Activated CD4-positive, alpha-beta T cell treated with anti-CD3 and anti-CD28 coated beads, Interleukin-2, amount 50 U/mL, for 1 hour (primary cell): ENCODE data around the gene UGP2.
A peak's percentile ranks its signal among the peaks of the same experiment; 100 is the strongest.

Experiments used
- DNase-seq: peaks from one replicate; pipeline ENCODE4 v3.0.0-alpha.2; 2020

UGP2 gene

DNA sequence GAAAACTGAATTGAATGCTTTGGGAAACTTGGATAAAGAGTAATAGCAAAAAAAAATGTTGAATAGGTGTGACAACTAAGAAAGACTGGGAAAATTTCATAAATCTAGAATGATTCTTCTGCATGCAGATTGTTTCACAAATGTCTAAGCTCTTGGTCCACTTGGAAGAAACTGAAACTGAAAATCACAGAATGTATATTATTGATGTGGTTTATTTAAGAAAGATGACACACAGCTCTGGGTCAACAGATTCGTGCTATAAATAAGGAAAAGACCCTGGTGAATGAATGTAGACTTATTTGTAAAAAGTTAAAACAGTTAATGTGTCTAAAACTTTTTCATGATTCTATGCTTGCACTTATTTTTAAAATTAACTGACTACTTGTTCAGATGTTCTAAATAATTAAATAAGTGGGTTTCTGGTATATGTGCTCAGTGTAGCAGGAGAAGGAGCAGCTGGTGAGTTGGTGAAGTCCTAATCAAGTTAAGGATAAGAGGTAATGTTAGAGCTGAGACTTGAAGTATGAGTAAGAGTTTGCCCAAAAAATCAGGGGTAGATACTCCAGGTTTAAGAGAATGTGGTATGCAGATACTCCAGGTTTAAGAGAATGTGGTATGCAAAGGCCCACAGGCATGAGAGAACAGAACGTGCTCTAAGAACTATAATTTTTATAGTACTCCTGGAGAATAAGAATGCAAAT is 24.5 kb downstream of the UGP2 start:
- no peak for DNase-seq

GRCh38 chr2:63870679-63871078 is 29.0 kb downstream of the UGP2 start:
- no peak for DNase-seq

GRCh38 chr2:63871864-63872263 is 30.2 kb downstream of the UGP2 start:
- no peak for DNase-seq

DNA sequence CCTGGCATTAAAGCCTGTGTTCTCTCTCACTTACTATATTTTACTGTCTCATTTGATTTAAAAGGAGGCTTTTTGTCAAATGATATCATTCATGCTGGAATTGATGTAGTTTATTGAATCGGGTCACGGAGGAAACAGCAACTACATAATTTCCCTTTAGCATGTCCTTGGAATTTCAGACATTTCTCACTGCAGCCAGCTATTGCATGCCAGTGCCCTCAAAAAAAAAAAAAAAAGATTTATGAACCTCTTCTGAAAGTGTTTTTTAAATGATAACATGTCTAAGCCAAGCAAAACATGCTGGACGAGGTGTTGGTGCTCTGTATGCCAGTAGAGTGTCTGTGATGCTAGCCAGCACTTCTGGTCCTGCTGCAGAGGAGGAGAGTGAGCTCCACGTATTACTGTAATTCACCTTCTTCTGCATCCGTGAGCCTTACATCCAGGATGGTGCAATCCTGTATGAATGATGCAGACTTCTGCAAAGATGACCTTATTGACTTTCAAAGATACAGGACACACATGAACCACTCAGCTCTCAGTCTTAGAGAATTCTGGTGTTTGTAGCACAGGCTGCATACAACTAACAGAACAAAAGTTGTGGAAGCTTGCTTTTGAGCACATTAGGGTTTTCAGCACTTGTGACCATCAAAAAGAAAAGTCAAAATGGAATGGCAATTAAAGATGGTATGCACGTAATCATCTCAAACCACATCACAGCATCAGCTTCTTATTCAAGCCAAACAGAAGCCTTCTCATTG is 31.1 kb downstream of the UGP2 start:
- DNase-seq, result no peak

DNA sequence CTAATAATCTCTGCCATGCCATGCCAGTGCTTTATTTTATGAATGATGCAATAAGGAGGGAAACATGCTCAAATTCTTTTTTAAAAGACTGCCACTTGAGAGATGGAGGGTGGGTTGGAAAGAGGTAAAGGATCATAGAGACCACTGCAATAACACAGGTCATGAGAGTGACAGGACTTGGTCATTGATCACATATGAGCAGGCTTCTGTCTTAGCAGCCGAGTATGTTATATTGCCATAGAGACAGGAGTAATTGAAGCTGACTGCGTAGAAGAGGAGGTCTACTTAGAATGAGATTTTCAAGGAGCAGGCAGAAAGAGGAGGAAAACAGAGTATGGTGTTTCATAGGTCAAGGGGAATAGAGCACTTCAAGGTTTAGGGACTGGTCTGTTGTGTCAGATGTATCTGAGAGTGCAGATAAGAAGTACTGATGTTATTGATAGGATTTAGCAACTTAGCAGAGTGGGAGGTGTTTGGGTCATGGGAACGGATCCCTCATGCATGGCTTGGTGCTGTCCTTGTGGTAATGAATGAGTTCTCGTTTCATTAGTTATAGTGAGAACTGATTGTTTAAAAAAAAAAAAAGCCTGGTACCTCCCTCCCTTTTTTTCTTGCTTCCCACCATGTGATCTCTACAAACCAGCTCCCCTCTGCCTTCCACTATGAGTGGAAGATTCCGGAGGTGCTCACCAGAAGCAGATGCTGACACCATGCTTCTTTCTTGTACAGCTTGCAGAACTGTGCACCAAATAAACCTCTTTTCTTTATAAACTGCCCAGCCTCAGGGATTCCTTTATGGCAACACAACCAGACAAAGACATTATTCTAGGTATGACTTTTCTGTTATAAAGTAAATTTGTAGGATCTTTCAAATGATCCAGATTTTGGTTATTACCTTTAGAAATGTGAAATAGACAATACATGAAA is 32.8 kb downstream of the UGP2 start:
- DNase-seq, result no peak

GRCh38 chr2:63875131-63875527 is 33.4 kb downstream of the UGP2 start:
- DNase-seq, result no peak

DNA sequence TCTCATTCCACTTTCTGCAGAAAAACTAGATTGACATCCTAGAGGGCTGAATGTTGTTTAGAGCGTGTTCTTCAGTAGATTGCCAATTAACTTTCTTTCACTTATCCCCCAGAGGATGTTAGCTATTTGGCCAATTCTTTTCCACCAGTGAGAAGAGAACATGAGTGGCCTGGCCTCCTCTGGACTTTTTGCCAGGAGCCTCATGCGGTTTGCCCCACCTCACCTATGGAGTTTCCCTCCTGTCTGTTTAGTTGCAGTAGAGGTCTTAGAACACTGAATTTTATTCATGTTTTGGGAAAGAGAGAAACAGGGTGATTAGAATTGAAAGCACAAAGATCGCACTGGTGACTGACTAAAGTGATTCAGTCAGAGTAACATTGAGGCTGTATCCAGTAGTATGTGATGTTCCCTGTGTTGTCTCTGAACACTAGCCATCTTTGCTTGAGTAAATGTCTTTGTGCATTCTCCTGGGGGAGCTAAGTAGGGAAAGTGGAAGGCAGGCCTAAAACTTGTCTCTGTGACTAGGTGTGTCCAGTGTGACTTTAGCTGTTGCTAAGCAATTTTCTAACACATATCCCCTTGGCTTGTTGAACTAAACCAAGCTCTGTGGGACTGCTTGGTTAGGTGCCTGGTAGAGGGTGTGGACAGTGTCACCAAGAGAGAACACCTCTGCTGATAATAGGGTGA is 34.0 kb downstream of the UGP2 start:
- no peak for DNase-seq

GRCh38 chr2:63876311-63876710 is 34.6 kb downstream of the UGP2 start:
- DNase-seq, result no peak

GRCh38 chr2:63878486-63878885 is 36.8 kb downstream of the UGP2 start:
- no peak for DNase-seq

DNA sequence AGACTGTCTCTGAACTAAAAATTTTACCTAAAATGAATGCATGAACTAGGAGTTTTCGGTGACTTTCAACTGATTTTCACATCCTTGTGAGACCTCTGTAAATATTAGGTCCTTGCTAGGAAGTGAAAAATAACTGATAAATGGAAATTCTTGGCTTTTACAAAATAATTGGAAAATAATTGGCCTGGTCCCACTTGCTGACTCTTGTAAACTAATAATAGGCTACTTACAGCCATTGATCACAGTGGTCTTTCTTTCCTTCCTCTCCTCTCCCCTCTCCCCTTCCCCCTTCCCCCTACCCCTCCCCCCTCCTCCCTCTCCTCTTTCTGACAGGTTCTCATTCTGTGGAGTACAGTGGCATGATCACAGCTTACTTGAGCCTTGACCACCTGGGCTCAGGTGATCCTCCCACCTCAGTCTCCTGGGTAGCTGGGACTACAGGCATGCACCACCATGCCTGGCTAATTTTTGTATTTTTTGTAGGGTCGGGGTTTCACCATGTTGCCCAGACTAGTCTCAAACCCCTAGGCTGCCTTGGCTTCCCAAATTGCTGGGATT is 38.3 kb downstream of the UGP2 start:
- DNase-seq, result no peak

GRCh38 chr2:63880625-63881024 is 38.9 kb downstream of the UGP2 start:
- no peak for DNase-seq

DNA sequence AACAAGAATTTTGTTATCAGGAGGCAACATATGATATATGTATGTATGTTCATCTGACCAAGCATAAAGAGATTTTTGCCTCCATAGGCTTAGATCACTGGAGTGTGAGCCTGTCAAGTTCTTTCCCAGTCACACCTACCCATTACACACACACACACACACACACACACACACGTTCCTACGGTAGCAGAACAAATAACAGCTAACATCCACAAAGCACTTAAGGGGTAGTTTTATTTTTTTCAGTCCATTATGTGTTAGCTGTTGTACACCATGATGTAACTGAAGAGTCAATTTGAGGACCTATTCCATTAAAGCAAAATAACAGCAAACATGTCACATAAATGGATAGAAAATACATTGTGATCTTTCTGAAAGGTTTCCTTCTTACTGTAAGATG is 39.5 kb downstream of the UGP2 start:
- DNase-seq, result no peak

DNA sequence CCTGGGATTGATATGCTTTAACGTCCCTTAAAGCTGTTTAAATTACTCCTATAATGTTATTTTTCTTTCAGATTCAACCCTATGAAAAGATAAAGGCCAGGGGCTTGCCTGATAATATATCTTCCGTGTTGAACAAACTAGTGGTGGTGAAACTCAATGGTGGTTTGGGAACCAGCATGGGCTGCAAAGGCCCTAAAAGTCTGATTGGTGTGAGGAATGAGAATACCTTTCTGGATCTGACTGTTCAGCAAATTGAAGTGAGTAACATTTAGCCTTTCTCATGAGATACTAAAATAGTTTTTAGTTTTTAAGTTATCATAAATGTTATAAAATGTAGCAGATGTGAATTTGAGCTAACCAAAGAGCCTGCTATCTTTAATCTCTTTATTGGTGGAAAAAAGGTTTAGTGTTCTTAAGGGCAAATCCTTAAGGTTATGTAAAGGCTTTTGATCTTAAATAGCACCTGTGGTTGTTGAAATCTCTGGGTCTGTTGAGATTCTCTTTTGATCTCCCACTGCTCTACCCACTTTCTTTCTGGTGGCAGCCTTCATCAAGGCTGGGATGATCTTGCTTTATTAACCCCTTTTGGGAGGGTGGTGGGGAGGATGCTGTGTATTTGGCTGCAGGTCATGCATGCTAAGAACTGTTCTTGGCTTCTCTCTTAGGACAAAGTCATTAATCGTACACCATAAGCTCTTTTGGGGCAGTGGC is 40.9 kb downstream of the UGP2 start:
- DNase-seq, result no peak

GRCh38 chr2:63886445-63886844 is 44.7 kb downstream of the UGP2 start:
- DNase-seq, result no peak

DNA sequence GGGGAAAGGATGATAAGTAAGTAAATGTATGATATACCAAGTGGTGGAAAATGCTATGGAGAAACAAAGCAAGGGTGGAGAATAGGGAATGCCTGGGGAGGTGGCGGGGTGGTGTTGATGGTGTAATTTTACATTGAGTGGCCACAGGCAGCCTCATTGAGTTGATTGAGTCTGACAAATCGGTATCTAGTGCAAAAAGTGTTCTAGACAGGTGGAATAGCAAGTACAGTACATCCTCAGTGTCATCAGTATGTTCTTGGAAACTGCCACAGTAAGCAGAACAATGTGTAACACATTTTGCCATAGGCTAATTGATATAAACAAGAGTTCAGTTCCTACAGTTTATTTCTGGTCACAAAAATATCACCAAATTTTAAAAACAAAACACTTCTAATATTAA is 46.4 kb downstream of the UGP2 start:
- no peak for DNase-seq

- peak; percentile 35 for DNase-seq
Measured at GRCh38 chr2:63888490-63889402, 47.0 kb downstream of the UGP2 start.

DNA sequence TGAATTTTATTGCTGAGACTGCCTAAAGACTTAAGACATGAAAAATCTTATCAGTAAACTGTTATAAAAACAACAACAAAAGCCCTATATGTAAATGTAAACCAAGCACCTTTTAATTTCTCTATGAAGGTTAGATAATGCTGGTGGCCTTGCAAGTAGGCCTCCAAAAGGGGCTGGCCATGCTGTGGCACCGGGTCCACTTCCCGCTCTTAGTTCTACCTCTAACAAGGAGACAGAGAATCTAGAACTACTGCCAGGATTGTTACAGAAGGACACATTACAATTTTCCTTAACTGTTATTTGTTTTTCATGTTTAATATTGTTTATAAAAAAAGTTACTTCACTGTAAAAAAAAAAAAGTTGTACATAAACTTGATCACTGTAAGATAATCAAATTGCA is 49.0 kb downstream of the UGP2 start:
- no peak for DNase-seq

GRCh38 chr2:63891488-63892030 is 49.9 kb downstream of the UGP2 start:
- DNase-seq, result no peak

DNA sequence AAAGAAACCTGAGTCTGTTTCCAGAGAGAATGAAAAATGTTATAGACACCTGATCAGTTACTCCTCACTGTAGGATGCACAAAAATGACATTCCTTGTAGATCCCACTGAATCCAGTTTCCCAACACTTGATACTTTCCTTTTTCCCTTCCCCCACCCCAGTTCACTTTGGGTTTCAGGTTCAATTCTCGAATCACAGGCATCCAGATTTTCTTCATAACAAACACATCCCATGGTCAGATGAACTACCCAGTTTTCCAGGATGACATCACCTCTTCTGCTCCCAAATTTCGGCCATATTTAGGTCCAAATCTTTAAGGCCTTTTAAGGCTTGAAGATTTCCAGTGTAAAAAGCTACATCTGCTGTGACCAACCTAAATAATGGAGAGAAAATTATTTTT is 51.5 kb downstream of the UGP2 start:
- DNase-seq, result no peak

DNA sequence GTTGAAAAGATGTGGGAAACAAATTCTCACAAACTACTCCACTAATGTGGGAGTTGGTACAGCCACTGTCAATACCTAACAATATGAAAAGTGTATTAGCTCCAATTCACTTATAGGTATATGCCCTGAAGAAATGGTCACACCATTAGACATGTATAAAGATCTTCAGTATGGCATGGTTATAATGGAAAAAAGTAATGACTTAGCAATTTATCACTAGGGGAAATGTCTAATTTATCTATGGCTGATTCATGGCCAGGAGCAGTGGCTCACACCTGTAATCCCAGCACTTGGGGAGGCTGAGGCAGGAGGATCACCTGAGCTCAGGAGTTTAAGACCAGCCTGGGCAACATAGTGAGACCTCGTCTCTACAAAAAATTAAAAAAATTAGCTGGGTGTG is 52.5 kb downstream of the UGP2 start:
- no peak for DNase-seq

DNA sequence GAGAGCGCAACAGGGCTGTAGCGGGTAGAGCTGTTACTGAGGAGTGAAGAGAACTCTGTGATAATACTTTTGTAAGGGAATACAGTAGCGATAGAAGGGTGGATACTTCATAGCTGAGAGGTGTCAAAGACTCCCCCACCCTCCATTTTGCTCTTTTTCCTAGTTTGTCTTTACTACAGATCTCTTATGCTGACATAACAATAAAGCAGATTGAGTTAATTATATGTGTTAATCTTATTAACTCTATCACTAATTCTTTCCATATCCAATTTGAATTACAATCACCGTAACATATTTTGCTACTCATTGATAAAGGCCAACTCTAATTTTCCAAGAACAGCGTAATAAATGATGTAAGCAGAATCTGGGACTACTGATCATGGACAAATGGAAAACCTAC is 57.1 kb downstream of the UGP2 start:
- no peak for DNase-seq
